C4-2B (cell line): ENCODE results near the gene KPNB1.

ENCODE experiments used
- H3K27ac ChIP-seq: fragments of 450-650 bp; 2 replicates; pipeline ENCODE4 v1.5.1; 2017
- ZFX ChIP-seq: fragments of 450-650 bp; IDR thresholded peaks from 2 replicates; pipeline ENCODE4 v1.6.1; 2017
- TF ChIP-seq, protein P1 (sequence below): fragments of 450-650 bp; conservative IDR thresholded peaks from 2 replicates; pipeline ENCODE4 v1.5.1; 2017; ENCODE audit warnings: mild to moderate bottlenecking

Gene KPNB1

GRCh38 chr17:47615766-47616424, 33.8 kb upstream of the KPNB1 start:
- H3K27ac ChIP-seq: no peak overlapping the region
- TF ChIP-seq, protein P1, sequence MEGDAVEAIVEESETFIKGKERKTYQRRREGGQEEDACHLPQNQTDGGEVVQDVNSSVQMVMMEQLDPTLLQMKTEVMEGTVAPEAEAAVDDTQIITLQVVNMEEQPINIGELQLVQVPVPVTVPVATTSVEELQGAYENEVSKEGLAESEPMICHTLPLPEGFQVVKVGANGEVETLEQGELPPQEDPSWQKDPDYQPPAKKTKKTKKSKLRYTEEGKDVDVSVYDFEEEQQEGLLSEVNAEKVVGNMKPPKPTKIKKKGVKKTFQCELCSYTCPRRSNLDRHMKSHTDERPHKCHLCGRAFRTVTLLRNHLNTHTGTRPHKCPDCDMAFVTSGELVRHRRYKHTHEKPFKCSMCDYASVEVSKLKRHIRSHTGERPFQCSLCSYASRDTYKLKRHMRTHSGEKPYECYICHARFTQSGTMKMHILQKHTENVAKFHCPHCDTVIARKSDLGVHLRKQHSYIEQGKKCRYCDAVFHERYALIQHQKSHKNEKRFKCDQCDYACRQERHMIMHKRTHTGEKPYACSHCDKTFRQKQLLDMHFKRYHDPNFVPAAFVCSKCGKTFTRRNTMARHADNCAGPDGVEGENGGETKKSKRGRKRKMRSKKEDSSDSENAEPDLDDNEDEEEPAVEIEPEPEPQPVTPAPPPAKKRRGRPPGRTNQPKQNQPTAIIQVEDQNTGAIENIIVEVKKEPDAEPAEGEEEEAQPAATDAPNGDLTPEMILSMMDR: peak; percentile 82
- TF ChIP-seq ZFX: no peak

- TF ChIP-seq ZFX: no peak
- TF ChIP-seq, protein P1: peak; percentile 50
- H3K27ac ChIP-seq: no peak overlapping the region
Observed at GRCh38 chr17:47618410-47618809, 31.3 kb upstream of the KPNB1 start.

DNA sequence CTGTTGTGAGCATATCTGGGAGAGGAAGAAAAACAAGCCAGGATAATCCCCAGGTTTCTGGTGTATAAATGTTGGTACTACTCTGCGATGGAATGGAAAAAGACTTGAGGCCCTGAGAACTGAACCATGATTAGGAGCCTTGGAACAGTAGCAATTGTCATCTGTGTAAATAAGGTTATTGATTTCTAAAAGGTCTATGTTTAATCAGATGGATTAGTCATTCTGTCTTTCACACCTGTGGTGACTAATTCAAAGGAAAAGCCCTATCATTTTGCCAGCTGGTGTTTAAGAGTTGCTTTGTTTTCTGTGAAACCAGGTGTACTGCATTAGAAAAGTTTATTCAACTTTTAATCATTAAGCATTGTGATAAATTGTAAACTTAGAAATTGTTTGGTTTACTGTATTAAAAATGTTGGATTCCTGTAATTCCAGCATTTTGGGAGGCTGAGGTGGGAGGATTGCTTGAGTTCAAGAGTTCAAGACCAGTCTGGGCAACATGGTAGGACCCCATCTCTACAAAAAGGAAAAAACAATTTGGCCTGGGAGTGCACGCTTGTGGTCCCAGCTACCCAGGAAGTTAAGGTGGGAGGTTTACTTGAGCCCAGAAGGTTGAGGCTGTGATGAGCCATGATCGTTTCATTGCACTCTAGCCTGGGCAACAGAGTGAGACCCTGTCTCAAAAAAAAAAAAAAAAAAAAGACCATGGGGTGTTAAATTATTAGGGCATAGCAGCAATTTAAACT, 29.0 kb upstream of the KPNB1 start:
- no peak overlapping the region for H3K27ac ChIP-seq
- TF ChIP-seq, protein P1: no peak
- TF ChIP-seq ZFX: no peak

GRCh38 chr17:47621293-47622179, 28.2 kb upstream of the KPNB1 start:
- no peak overlapping the region for H3K27ac ChIP-seq
- no peak for TF ChIP-seq ZFX

DNA sequence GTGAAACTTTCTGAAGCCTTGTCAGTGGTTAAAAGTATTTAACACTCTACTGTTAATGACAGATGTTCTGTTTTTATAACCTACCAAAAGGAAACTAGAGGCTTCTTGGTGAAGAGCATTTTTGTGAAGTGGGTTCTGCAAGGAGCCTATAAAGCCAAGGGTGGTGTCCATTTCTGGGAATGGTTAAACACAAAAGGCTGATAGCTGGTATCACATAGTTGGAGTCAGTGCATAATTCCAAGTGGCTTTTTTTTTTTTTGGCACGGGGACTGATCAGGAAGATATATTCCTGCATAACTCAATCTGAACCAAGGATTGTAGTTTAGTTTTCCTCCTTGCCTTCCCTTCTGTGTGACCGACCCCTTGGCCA, 27.6 kb upstream of the KPNB1 start:
- TF ChIP-seq, protein P1: no peak
- no peak for TF ChIP-seq ZFX
- H3K27ac ChIP-seq: no peak overlapping the region

GRCh38 chr17:47624727-47625068, 25.0 kb upstream of the KPNB1 start:
- H3K27ac ChIP-seq: no peak overlapping the region

GRCh38 chr17:47628014-47628566, 21.6 kb upstream of the KPNB1 start:
- H3K27ac ChIP-seq: no peak overlapping the region
- TF ChIP-seq, protein P1: no peak
- TF ChIP-seq ZFX: no peak

More at GRCh38 chr17:47624727-47625068, 25.0 kb upstream of the KPNB1 start:
- TF ChIP-seq, protein P1: no peak
- no peak for TF ChIP-seq ZFX
